ENCODE data around the gene MCM8.
"Not testable (repeated sequence)": the region's sequence is repeated elsewhere in the genome, so short reads cannot be mapped to it uniquely, and the experiment has no call there.

The MCM8 gene

DNA sequence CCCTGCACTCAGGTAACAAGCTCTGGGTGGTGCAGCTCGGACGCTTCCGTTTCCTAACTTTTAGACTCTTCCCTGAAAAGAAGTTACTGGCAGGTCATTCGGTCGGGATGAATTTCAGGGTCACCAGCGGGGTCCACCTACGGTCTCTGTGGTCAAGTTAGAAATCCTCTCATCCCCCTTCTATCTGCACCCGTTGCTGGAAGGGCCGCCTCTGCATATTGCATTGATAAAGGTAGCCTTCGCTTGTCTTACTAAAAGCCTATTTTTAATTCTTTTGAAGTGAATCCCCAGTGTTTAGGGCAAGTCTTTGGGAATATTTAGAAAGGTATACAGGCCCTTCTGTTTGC, 56.1 kb downstream of the MCM8 start:
- no peak for DNase-seq (ENCODE audit: low read depth)

DNA sequence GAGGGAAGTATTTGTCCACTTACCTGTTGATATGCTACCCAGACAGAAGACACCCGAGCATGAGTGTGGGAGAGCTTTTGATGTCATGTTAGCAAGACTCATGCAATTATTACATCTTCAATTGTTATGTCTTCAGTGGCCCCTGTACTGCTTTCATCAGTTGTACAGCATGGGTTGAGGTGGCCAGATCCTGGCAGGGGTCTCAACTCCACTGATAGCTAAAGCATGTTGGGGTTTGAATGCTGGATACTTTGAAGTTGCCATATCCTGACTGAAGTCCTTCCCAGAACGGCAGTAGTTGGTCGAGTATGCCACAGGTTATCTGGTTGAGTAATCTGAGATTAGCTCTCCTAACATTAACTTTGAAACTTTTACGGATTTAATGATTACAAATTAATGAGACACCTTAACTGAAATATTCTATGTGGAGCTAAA, 56.7 kb downstream of the MCM8 start:
- no peak for DNase-seq (ENCODE audit: low read depth)

DNA sequence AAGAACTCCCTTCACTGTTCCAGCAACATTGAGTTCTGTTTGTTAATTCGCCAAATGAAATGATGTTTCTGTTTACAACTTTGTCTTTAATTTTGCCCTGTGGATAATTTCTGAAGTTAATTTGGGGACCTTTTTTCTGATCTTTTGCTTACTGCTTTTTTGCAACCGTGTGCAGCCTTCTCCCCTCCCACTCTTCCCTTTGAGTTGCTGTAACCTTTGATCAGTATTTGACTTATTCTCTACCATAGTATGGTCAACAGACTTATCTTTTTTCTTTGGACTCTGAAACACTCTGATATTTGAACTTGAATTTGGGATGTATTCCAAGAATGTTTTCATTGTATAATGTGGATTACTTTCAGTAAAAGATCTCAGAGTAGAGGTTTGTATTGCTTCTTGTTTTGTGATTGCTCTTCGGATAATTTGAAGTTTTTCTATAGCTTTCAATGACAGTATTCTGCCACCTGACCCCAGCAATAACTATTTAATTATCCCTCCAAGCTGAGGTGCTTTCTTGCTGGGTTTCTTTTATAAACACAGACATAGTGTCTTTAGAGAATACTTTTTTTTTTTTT, 57.2 kb downstream of the MCM8 start:
- DNase-seq (ENCODE audit: low read depth), result no peak

DNA sequence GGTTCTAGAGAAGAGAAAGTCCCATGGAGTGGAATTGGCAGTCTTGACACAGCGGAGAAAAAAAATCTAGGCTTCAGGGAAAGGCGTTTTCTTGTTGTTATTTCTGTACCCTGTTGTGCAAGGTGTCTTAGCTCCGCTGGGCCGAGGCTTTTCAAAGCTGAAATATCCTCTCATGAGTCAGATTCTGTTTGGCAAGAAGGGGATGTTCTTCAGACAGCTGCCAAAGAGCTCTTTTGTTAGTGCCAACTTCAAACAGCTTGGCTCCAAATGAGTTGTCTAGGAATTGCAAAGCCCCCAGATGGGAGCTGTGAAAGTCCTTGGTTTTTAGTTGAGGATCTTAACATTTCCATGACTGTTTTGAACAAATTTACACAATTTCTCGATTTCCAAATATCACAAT, 57.8 kb downstream of the MCM8 start:
- DNase-seq (ENCODE audit: low read depth), result no peak

DNA sequence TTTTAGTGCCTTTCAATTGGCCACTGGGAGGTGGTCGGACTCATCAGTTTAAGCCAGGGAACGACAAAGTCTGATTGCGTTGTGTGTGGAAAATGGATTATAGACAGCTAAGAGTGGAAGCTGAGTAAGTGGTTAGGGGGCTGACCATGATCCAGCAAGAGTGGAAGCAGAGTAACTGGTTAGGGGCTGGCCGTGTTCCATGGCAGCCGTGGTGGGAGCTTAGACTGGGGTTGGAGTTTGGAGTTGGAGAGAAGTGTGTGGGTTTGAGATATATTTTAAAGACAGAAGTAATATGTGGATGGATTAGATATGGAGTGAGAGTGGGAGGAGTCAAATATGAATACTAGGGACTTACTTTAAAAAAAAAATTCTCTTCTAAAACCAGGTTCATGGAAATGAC, 61.7 kb downstream of the MCM8 start:
- DNase-seq (ENCODE audit: low read depth), result no peak

DNA sequence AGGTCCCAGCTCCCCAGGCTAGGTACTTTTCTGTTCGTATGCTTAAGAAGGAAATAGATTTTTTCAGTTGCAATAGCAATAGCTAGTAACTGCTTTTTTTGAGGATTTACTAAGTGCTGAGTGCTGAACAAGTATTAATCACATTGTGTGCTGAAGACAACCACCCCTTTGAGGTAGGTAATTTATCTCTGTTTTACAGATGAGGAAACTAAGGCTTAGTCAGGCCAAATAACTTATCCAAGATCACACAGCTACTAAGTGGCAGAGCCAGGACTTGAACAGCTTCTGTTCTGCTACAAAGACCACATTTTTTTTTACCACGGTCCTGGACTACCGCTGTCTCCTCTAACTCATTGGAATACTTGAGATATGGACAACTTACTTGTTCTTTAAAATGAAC, 63.6 kb downstream of the MCM8 start:
- DNase-seq (ENCODE audit: low read depth), result no peak

DNA sequence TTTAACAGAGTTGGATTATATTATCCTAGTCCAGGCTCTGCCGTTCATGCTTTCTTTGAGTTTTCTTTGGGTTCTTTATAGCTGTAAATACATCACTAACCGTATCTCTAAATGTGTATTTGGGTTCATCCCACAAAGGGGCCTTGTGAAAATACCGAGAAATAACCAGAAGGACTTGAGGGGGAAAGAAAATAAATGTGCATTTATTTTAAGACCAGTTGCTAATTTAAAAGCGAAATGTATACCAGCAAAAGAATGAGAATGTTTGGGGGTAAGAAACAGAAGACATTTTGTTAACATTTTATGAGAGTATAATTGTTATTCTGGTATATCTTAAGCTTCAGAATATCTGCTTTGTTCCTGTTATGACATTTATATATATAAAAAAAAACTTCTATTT, 64.5 kb downstream of the MCM8 start:
- DNase-seq (ENCODE audit: low read depth), result no peak

DNA sequence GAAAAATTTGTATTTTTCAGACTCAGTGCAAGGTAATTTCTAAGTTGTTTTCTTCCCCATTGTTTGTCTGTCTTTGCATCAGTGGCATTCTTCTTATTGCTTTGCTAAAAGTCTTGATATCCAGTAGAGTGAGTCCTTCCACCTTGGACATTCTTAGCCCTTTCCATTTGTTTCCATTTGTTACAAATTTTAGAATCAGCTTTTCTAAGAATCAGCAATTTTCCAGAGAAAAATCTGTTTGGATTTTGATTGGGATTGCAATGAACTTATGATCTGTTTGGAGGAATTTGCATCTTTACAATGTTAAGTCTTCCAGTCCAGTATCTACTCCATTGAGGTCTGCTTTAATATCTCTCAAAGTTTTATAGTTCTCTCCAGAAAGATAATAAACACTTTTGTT, 67.0 kb downstream of the MCM8 start:
- no peak for DNase-seq (ENCODE audit: low read depth)

DNA sequence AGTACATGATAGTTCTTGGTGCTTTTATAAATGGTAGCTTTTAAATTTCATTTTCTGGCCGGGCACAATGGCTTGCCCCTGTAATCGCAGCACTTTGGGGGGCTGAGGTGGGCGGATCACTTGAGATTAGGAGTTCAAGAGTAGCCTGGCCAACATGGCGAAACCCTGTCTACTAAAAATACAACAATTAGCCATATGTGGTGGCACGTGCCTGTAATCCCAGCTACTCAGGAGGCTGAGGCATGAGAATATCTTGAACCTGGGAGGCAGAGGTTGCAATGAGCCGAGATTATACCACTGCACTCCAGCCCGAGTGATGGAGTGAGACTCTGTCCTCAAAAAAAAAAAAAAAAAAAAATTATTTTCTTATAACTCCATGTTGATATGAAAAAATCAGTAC, 67.4 kb downstream of the MCM8 start:
- no peak for DNase-seq (ENCODE audit: low read depth)

DNA sequence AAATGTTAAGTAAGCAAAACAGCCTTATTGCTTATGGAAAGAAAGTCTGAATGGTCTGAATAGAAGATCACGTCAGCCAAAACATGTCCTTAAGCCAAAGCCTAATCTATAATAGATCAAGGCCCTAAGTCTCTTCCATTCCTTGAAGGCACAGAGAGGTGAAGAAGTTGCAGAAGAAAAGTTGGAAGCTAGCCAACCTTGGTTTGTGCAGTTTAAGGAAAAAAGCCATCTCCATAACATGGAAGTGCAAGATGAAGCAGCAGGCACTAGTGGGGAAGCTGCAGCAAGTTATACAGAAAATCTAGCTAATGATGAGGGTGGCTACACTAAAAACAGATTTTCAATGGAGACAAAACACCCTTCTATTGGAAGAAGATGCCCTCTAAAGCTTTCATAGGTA, 74.3 kb downstream of the MCM8 start:
- no peak for DNase-seq (ENCODE audit: low read depth)

DNA sequence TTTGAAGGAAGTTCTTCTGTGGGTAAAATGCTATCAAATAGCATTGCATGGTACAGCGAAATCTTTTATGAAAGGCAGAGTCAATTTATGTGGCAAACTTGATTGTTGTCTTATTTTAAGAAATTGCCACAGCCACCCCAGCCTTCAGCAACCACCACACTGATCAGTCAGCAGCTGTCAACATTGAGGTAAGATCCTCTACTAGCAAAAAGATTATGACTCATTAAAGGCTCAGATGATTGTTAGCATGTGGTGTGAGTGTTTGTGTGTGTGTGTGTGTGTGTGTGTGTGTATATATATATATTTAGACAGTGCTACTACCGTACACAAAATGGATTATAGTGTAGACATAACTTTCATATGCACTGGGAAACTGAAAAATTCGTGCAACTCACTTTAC, 75.6 kb downstream of the MCM8 start:
- no peak for DNase-seq (ENCODE audit: low read depth)

DNA sequence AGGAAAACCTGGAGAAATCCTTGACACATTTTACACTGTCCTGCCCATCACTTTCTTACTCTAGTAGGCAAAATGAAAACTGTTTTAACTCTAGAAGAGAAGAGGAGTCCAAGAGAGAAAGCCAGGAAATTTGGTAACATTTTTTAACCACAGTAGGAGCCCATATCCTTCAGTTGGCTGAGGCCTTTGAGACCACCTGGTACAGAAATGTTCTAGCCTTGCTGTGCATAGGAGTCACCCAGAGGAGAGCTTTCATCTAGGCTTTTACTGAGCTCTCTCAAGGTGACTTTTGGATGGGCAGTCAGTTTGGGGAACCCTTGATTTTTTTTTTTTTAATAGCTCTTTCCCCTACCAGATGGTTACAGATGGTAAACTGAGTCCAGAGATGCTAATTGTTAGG, 78.4 kb downstream of the MCM8 start:
- DNase-seq (ENCODE audit: low read depth), result no peak

DNA sequence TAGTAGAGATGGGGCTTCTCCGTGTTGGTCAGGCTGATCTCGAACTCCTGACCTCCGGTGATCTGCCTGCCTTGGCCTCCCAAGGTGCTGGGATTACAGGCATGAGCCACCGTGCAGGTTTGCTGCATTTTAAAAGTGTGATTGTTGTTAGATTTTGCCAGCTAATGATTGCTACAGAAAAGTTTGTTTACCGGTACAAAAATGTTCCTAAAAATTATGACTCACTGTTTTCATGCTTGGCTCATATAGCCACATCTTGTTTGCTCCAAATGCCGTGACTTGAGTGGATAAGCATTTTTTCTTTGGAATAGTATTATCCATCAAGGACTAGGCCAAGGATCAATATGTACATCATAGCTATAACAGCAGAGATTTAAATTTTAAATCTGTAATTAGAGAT, 79.1 kb downstream of the MCM8 start:
- no peak for DNase-seq (ENCODE audit: low read depth)

DNA sequence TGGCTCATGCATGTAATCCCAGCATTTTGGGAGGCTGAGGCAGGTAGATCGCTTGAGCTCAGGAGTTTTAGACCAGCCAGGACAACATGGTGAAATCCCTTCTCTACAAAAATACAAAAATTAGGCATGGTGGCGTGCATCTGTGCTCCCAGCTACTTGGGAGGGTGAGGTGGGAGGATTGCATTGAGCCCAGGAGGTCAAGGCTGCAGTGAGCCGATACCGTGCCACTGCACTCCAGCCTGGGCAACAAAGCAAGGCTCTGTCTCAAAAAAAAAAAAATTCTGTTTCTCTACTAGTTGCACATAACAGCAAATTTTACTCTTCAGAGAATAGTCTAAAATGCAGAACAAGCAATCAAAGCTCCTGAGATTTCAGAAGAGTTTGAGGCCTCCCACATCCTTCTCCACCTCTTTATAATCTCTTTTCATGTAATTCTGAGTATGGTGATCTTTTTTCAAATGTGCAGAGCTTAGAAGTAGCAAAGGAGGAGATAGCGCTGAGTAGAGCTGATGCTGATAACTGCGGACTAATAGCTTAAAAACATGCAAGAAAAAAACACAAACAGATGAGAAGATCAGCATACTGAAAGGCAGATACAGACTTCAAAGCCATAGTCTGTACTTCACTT, 80.1 kb downstream of the MCM8 start:
- DNase-seq (ENCODE audit: low read depth), result no peak

DNA sequence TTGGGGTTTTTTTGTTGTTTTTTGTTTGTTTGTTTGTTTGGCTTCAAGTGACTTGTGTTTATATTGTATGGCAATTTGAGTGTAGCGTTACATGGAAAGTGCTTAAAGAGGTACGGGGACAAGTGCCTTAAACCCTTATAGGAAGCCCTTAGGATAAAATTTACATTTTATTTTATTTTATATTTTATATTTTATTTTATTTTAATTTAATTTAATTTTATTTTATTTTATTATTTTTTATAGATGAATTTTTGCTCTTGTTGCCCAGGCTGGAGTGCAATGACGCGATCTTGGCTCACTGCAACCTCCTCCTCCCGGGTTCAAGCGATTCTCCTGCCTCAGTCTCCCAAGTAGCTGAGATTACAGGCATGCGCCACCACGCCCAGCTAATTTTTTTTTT, 82.5 kb downstream of the MCM8 start:
- not testable (repeated sequence) for DNase-seq (ENCODE audit: low read depth)

DNA sequence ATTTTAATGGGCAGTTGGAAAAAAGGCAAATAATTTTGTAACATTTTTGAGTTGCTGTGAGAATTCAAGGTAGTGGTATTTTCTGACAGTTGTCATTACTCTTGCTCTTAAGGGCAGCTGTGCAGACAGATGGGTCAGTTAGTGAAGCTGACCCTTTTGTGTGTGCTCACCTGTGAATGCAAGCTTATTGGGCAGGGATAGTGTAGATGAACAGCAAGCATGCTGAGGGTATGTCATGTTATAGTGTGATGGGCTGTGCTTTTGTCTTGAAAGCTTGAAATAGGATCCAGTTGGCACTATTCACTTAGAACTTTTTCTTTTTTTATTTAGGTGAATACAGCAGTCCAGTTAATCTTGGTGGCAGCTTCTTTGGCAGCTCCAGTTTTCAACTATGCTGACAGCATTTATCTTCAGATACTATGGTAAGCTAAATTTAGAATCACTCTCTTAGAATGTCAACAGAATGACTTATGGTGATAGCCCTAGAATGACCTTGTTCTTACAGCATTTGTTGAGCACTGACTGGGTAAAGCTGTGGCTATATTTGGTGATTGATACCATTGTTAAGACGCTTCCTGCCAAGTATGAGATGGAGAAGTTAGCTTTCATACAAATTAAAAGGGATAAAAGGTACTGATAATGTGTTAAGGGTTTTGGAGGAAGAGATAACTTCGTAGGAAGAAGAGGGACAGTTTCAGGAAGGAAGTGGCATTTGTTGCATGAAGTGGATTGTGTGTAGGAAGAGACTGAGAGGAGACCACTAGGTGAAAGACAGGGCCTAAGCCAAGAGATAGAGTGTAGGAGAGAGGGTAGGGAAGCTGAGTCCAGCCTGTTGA, 83.9 kb downstream of the MCM8 start:
- peak; percentile 73 for DNase-seq (ENCODE audit: low read depth)

DNA sequence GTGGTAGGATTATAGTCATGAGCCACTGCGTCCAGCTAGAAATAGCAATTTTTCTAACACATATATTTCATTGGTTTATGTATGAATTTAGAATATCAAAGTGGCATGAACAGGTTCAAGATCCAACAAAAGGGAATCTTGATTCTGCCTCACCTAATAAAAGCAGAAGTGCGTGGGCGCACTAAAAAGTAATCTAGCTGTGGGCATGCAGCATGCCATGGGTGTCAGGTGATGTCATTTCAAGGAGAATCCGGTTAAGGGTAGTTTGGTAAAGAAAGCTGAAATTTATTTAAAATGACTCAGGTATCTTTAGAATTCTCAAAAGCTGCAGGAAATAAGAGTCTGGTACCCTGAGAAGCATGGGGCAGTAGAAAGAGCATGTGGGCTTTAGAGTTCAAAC, 85.8 kb downstream of the MCM8 start:
- no peak for DNase-seq (ENCODE audit: low read depth)

DNA sequence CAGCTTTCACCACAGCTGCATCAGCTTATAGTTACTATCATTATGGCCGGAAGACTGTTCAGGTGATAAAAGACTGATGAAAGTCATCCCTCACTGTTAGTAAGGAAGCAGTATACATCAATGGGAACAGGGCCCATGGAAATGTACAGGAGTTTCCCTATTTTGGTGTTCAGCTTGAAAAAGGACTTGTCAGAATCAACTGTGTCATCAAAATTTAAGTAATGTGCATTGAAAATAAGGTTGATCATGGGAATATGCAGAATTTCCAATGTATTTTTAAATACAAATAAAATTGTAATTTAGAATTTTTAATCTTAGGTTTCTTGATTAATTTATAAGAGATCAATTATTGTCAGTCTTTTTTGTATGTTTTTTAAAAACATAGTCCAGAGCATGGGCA, 86.6 kb downstream of the MCM8 start:
- no peak for DNase-seq (ENCODE audit: low read depth)

DNA sequence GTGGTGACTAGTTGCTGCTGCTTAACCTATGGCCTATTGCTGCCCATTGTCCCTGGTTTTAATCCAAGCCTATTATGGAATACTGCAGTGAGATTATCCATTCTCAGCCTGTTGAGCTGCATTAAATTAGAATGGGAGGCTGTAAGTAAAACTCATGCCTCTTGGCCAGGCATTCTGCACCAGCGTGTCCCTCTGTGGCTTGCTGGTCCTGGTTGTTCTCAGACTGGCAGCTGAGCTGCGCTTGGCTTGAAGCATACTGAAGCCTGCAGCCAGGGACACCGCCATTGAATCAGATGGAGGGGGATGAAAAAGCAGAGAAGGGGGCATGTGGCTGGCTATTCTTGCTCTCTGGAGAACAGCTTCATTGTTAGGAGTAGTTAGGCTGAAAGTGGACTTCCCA, 87.8 kb downstream of the MCM8 start:
- no peak for DNase-seq (ENCODE audit: low read depth)

DNA sequence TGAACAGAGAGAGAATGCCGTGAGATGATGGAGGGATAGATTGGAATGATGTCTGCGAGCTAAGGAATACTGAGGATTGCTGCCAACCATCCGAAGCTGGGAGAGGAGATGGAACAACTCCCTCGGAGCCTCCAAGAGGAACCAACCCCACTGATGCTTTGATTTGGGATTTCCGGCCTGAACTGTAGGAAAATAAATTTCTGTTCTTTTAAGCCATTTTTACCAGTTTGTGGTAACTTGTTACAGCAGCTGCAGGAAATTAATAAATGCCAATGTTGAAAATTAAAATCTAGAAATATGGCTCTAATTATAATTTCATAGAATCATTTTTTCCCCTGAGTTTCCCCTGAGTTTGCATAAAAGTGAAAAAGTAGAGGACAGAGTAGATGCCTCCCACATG, 89.3 kb downstream of the MCM8 start:
- DNase-seq (ENCODE audit: low read depth), result no peak

DNA sequence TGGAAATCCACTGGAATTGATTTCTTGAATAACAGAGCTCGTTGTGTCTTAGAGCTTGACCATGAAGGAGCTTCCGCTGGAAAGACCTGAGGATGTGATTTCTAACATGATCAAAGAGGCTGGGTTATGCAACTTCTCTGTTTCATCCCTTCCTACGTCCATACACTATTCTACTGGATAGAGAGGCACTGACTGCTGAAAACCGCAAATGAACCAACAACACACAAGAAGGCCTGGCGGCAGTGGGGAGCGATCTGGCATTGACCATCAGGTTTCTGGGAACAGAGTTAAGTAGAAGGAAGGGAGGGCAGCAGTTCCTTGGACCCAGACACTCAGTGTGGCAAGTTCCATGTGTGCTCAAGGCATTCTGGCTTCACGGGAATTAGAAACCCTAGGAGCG, 90.1 kb downstream of the MCM8 start:
- DNase-seq (ENCODE audit: low read depth), result no peak

DNA sequence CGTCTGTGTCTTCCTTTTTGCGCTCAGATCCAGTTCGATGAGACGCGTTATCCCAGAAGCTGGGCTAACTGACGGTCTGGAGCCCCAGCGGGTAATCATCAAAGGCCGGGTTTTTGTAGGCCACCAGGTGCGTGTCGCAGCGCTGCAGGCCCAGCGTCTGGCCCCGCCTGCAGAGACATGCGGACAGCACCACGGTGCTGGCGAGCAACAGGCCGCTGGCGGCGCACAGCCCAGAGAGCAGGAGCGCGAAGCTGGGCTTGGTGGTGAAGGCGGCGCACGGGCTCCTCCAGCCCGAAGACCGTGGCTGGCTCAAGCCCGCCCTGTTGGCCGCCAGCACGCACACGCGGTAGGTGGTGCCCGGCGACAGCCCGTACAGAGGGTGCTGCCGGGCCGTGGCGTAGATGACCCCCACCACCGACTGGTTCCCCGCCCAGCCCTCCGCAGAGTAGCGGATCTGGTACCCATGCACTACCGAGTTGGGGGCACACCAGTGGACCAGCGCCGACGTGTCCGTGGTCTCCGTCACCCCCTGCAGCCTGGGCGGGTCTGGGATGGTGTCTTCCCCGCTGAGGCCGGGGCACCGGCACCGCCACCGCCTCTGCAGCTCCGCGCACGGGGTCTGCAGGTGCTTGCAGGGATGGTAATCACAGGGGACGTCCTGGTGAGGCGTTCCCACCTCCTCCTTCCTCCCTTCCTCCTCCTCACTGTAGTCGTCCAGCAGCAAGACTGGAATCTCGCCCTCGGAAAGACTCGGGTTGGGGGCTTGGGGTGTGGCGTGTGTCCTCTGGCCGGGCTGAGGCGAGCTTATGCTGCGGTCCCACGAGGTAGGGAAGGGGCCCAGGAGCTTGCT, 90.7 kb downstream of the MCM8 start:
- DNase-seq (ENCODE audit: low read depth), result no peak

DNA sequence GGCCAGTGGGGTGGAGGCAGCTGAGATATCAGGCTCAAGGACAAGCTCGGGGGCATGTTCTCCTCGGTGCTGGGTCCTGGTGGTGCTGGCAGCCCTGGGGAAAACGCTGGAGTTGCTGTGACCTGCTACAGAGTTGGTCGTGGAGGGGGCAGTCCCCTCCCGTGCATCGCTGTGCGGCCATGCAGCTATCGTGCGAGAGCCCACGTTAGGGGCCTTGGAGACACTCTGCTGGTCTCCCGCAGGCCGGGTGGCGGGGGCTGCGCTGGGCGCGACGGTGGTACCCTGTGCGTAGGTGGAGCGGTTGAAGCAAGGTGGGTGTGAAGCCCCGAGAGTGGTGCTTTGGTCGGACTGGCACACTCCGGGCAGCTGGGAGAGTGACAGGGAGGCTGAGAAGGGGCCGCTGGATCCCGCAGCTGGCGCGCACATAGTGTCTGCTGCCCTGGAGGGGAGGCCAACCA, 91.4 kb downstream of the MCM8 start:
- DNase-seq (ENCODE audit: low read depth), result no peak
